Measurements from ENCODE around the gene LRRK1.

Gene LRRK1

GRCh38 chr15:101067660-101068522 is 148.7 kb downstream of the LRRK1 start:
- no peak overlapping the region for H3K27ac ChIP-seq (ENCODE audit: low read depth, low read length)
- no peaks in the 10 kb centered on the region for H3K9me2 ChIP-seq (replicated peaks; ENCODE audit: control insufficient read depth, low read length)
- H3K4me1 ChIP-seq (ENCODE audit: control insufficient read depth, low read length) = no peaks in the 10 kb centered on the region
- no peaks in the 10 kb centered on the region for H4K20me1 ChIP-seq (ENCODE audit: control insufficient read depth, insufficient read depth, low read depth, low read length)
- H3K27me3 ChIP-seq (ENCODE audit: control insufficient read depth, low read length) = no peaks in the 10 kb centered on the region
- TF ChIP-seq CTCF (IDR thresholded peaks at IDR 0.05; ENCODE audit: low read depth, low read length, poor library complexity, severe bottlenecking) (no peak), EZH2phosphoT487 (IDR thresholded peaks at IDR 0.05; ENCODE audit: borderline replicate concordance, low read length) (no peak)
- H3K4me3 ChIP-seq (ENCODE audit: low read length) = no peak overlapping the region
- peaks cover 90% of the 10 kb centered on the region for H3K36me3 ChIP-seq (ENCODE audit: control insufficient read depth, low read length)
- H3K79me2 ChIP-seq (ENCODE audit: control insufficient read depth, low read length) = no peaks in the 10 kb centered on the region
- H3K4me2 ChIP-seq (ENCODE audit: low read length) = no peak overlapping the region
- no peaks in the 10 kb centered on the region for H3K9me3 ChIP-seq (ENCODE audit: control insufficient read depth, insufficient read depth, low read length)
- H3F3A ChIP-seq (ENCODE audit: control insufficient read depth, insufficient read depth) = no peaks in the 10 kb centered on the region

GRCh38 chr15:101068523-101068960 is 149.4 kb downstream of the LRRK1 start:
- H3K4me2 ChIP-seq (ENCODE audit: low read length) = no peak overlapping the region
- H3K4me1 ChIP-seq (ENCODE audit: control insufficient read depth, low read length) = no peaks in the 10 kb centered on the region
- H4K20me1 ChIP-seq (ENCODE audit: control insufficient read depth, insufficient read depth, low read depth, low read length) = no peaks in the 10 kb centered on the region
- H3F3A ChIP-seq (ENCODE audit: control insufficient read depth, insufficient read depth) = no peaks in the 10 kb centered on the region
- no peaks in the 10 kb centered on the region for H3K27me3 ChIP-seq (ENCODE audit: control insufficient read depth, low read length)
- H3K4me3 ChIP-seq (ENCODE audit: low read length) = no peak overlapping the region
- no peaks in the 10 kb centered on the region for H3K79me2 ChIP-seq (ENCODE audit: control insufficient read depth, low read length)
- no peak overlapping the region for H3K27ac ChIP-seq (ENCODE audit: low read depth, low read length)
- H3K36me3 ChIP-seq (ENCODE audit: control insufficient read depth, low read length) = peaks cover 84% of the 10 kb centered on the region
- no peaks in the 10 kb centered on the region for H3K9me3 ChIP-seq (ENCODE audit: control insufficient read depth, insufficient read depth, low read length)
- TF ChIP-seq CTCF (IDR thresholded peaks at IDR 0.05; ENCODE audit: low read depth, low read length, poor library complexity, severe bottlenecking) = no peak
- H3K9me2 ChIP-seq (replicated peaks; ENCODE audit: control insufficient read depth, low read length) = no peaks in the 10 kb centered on the region

- Histone ChIP-seq H3K4me1 (ENCODE audit: control insufficient read depth, low read length) (no peaks in the 10 kb centered on the region), H3K9me2 (replicated peaks; ENCODE audit: control insufficient read depth, low read length) (no peaks in the 10 kb centered on the region), H3K36me3 (ENCODE audit: control insufficient read depth, low read length) (peaks cover 78% of the 10 kb centered on the region), H3K4me3 (ENCODE audit: low read length) (no peak overlapping the region), H3K27me3 (ENCODE audit: control insufficient read depth, low read length) (no peaks in the 10 kb centered on the region), H3F3A (ENCODE audit: control insufficient read depth, insufficient read depth) (no peaks in the 10 kb centered on the region), H3K4me2 (ENCODE audit: low read length) (no peak overlapping the region), H3K27ac (ENCODE audit: low read depth, low read length) (no peak overlapping the region), H3K79me2 (ENCODE audit: control insufficient read depth, low read length) (no peaks in the 10 kb centered on the region), H3K9me3 (ENCODE audit: control insufficient read depth, insufficient read depth, low read length) (no peaks in the 10 kb centered on the region), H4K20me1 (ENCODE audit: control insufficient read depth, insufficient read depth, low read depth, low read length) (no peaks in the 10 kb centered on the region)
- TF ChIP-seq CTCF (IDR thresholded peaks at IDR 0.05; ENCODE audit: low read depth, low read length, poor library complexity, severe bottlenecking) = no peak
- TF ChIP-seq EZH2phosphoT487 (IDR thresholded peaks at IDR 0.05; ENCODE audit: borderline replicate concordance, low read length) = no peak
Measured at GRCh38 chr15:101068961-101069653, 149.9 kb downstream of the LRRK1 start.

Measured in DOHH2 (cell line).